Measurements from ENCODE around the gene MPRIP.

Gene MPRIP

DNA sequence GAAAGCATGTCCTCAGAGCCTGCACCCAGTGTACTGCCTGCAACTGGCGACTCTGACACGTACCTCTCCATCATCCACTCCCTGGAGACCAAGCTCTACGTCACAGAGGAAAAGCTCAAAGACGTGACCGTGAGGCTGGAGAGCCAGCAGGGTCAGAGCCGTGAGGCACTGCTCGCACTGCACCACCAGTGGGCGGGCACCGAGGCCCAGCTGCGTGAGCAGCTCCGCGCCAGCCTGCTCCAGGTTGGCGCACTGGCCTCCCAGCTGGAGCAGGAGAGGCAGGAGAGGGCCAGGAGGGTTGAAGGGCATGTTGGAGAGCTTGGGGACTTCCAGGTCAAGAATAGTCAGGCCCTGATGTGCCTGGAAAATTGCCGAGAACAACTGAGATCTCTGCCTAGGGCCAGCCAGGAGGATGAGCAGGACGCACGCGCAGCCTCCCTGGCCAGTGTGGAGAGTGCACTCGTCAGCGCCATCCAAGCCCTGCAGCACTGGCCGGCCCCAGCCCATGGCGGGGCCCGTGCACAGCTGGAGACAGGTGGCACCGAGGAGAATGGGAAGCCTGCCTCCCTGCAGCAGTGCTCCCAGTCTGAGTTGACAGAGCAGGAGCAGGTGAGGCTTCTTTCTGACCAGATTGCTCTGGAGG lies 123.5 kb downstream of the MPRIP start:
- H3K4me3 ChIP-seq (ENCODE audit: low read length): no peak overlapping the region
- H3K9ac ChIP-seq (ENCODE audit: low read depth, low read length): no peak overlapping the region
- no peaks in the 10 kb centered on the region for H3K27me3 ChIP-seq (ENCODE audit: insufficient read depth, low read length)
- H3K27ac ChIP-seq (ENCODE audit: low read length): no peak overlapping the region
- no peaks in the 10 kb centered on the region for H3K9me3 ChIP-seq (ENCODE audit: insufficient read depth, low read depth, low read length)
- no peaks in the 10 kb centered on the region for H3K4me1 ChIP-seq (ENCODE audit: insufficient read depth, low read length)
- peaks cover 66% of the 10 kb centered on the region for H3K36me3 ChIP-seq (ENCODE audit: insufficient read depth, low read depth, low read length)

DNA sequence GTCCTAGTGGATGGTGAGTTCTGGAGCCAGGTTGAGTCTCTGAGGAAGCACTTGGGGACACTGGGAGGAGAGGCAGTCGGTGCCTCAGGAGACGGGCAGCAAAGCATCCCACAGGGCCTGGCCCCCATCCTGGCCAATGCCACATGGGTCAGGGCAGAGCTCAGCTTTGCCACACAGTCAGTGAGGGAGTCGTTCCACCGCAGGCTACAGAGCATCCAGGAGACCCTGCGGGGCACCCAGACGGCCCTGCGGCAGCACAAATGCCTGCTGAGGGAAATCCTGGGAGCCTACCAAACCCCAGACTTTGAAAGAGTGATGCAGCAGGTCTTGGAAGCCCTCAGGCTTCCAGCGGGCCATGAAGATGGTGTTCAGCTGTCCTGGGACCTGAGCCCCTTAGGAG lies 124.2 kb downstream of the MPRIP start:
- Histone ChIP-seq H3K27me3 (ENCODE audit: insufficient read depth, low read length) (no peaks in the 10 kb centered on the region), H3K36me3 (ENCODE audit: insufficient read depth, low read depth, low read length) (peaks cover 60% of the 10 kb centered on the region)

DNA sequence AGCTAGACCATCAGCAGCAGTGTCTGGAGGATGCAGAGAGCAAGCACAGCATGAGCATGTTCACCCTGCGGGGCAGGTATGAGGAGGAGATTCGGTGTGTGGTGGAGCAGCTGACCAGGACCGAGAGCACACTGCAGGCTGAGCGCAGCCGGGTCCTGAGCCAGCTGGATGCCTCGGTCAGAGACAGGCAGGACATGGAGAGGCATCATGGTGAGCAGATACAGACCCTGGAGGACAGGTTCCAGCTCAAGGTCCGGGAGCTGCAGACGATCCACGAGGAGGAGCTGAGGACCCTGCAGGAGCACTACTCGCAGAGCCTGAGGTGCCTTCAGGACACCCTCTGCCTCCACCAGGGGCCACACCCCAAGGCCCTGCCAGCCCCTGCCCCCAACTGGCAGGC lies 125.1 kb downstream of the MPRIP start:
- no peak overlapping the region for H3K4me3 ChIP-seq (ENCODE audit: low read length)
- H3K9me3 ChIP-seq (ENCODE audit: insufficient read depth, low read depth, low read length): no peaks in the 10 kb centered on the region
- no peaks in the 10 kb centered on the region for H3K27me3 ChIP-seq (ENCODE audit: insufficient read depth, low read length)
- H3K27ac ChIP-seq (ENCODE audit: low read length): no peak overlapping the region
- H3K36me3 ChIP-seq (ENCODE audit: insufficient read depth, low read depth, low read length): peaks cover 53% of the 10 kb centered on the region
- H3K4me1 ChIP-seq (ENCODE audit: insufficient read depth, low read length): no peaks in the 10 kb centered on the region
- H3K9ac ChIP-seq (ENCODE audit: low read depth, low read length): no peak overlapping the region

More for the DNA sequence above, 124.2 kb downstream of the MPRIP start:
- H3K9ac ChIP-seq (ENCODE audit: low read depth, low read length): no peak overlapping the region
- no peaks in the 10 kb centered on the region for H3K4me1 ChIP-seq (ENCODE audit: insufficient read depth, low read length)
- no peak overlapping the region for H3K4me3 ChIP-seq (ENCODE audit: low read length)
- H3K27ac ChIP-seq (ENCODE audit: low read length): no peak overlapping the region
- no peaks in the 10 kb centered on the region for H3K9me3 ChIP-seq (ENCODE audit: insufficient read depth, low read depth, low read length)

DNA sequence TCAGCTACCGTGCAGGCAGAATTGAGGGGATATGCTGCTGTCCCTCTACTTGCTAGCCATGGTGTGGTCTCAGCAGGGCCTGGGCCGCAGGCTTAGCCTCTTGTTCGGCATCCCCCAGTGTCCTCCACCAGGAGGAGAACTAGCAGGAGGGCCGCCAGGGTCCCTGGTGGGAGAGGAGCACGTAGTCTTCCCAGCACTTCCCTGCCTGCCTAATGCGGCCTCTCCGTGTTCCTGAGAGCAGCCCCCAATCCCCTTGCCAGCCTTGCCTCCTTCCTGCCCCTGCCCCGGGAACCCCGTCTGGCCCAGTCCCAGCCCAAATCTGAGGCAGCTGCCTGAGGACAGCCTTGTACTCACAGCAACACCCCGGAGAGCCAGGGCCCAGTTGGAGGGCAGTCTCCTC lies 125.7 kb downstream of the MPRIP start:
- H3K9me3 ChIP-seq (ENCODE audit: insufficient read depth, low read depth, low read length): no peaks in the 10 kb centered on the region
- H3K27me3 ChIP-seq (ENCODE audit: insufficient read depth, low read length): no peaks in the 10 kb centered on the region
- H3K36me3 ChIP-seq (ENCODE audit: insufficient read depth, low read depth, low read length): peaks cover 51% of the 10 kb centered on the region
- H3K4me3 ChIP-seq (ENCODE audit: low read length): no peak overlapping the region
- no peak overlapping the region for H3K9ac ChIP-seq (ENCODE audit: low read depth, low read length)
- H3K4me1 ChIP-seq (ENCODE audit: insufficient read depth, low read length): no peaks in the 10 kb centered on the region
- no peak overlapping the region for H3K27ac ChIP-seq (ENCODE audit: low read length)

DNA sequence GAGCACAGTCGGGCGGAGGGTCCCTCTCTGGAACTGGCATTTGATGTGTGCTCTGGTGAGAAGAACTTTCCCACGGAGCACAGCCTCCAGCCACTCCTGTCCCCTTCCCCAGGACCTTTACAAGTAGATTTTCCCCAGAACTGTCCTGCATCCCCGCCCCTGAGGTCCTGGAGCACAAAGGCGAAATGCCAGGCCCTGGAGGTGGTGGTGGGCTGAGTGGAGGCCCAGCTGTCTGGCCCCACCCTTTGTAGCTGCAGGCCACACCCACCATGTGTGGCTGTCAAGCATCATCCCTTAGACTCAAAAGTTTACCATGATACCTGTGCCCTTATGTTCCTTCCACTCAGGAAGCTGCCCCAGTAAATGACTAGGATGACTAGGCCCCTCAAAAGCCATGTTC lies 126.1 kb downstream of the MPRIP start:
- Histone ChIP-seq H3K9ac (ENCODE audit: low read depth, low read length) (no peak overlapping the region), H3K27me3 (ENCODE audit: insufficient read depth, low read length) (no peaks in the 10 kb centered on the region), H3K4me3 (ENCODE audit: low read length) (no peak overlapping the region), H3K27ac (ENCODE audit: low read length) (no peak overlapping the region), H3K36me3 (ENCODE audit: insufficient read depth, low read depth, low read length) (peaks cover 53% of the 10 kb centered on the region), H3K4me1 (ENCODE audit: insufficient read depth, low read length) (no peaks in the 10 kb centered on the region), H3K9me3 (ENCODE audit: insufficient read depth, low read depth, low read length) (no peaks in the 10 kb centered on the region)

DNA sequence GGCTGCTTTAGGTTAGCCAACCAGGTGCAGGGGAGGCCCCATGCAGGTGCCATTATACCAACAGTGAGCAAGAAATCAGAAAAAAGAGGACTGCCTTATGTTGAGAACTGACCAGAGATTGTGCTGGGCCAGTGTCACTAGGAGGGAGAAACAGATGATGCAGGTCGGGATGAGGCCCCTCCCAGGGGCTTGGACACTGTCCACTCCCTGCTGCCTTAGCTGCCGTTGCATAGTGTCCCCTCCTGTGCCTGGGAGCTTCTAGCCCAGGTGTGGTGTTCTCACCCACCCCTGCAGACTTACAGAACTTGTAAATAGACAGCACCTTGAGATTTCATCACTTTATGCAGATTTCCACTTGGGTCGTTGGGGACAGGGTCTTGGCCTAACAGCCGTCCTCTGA lies 127.1 kb downstream of the MPRIP start:
- Histone ChIP-seq H3K4me3 (ENCODE audit: low read length) (no peak overlapping the region), H3K27me3 (ENCODE audit: insufficient read depth, low read length) (no peaks in the 10 kb centered on the region), H3K9me3 (ENCODE audit: insufficient read depth, low read depth, low read length) (no peaks in the 10 kb centered on the region), H3K27ac (ENCODE audit: low read length) (no peak overlapping the region), H3K9ac (ENCODE audit: low read depth, low read length) (no peak overlapping the region), H3K36me3 (ENCODE audit: insufficient read depth, low read depth, low read length) (peaks cover 51% of the 10 kb centered on the region), H3K4me1 (ENCODE audit: insufficient read depth, low read length) (no peaks in the 10 kb centered on the region)

DNA sequence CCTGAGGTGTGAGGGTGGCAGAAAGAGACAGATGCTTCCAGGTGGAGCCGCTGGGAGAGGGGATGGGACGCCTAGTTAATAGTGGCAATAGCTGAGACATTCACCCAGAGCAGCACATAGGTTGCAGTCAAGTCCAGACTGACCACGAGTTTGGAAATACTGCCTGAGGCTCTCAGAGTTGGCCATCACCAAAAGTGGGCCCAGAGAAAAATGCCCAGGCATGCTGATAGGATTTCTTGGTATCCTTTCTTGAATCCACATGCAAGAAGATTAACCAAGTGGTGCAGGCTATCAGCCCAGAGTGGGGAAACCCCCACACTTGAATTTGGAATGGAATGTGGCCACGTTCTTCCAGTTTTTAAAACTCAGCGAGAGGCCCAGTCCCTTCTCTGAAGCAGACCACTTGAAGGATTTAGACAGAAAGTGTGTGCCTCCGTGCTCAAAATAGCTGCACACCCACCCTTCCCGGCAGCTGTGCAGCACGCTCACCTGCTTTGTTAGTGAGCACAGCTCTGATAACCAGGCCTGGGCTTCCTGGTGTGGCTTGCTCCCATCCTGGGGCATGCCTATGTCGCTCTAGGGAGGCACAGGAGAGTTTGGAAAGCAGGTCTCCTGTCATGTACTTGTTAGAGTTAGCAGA lies 128.2 kb downstream of the MPRIP start:
- H3K36me3 ChIP-seq (ENCODE audit: insufficient read depth, low read depth, low read length): peaks cover 50% of the 10 kb centered on the region
- no peak overlapping the region; the same call in 1 of the 2 replicates for H3K9ac ChIP-seq (ENCODE audit: low read depth, low read length)

DNA sequence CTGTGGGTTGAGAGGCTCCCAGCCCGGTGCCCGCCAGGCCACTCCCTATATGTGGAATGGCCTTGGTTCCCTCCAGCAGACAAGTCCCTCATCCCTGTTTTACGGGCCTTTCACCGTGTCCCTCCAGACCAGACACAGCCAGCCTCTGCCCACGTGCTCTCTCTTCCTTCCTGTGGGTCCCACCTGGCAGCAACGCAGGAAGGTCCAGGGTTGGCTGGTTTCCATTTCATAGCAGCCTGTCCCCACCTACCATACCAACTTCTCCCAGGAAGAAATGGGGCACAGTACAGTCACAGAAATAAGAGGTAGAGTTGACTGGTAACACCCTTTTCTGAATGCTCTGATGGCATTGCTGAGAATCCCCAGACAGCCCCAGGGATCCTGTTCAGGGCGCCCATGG lies 128.9 kb downstream of the MPRIP start:
- Histone ChIP-seq H3K27me3 (ENCODE audit: insufficient read depth, low read length) (no peaks in the 10 kb centered on the region), H3K4me3 (ENCODE audit: low read length) (no peak overlapping the region), H3K9me3 (ENCODE audit: insufficient read depth, low read depth, low read length) (no peaks in the 10 kb centered on the region), H3K27ac (ENCODE audit: low read length) (no peak overlapping the region), H3K4me1 (ENCODE audit: insufficient read depth, low read length) (no peaks in the 10 kb centered on the region), H3K9ac (ENCODE audit: low read depth, low read length) (no peak overlapping the region), H3K36me3 (ENCODE audit: insufficient read depth, low read depth, low read length) (peaks cover 50% of the 10 kb centered on the region)

More for the DNA sequence above, 128.2 kb downstream of the MPRIP start:
- Histone ChIP-seq H3K27ac (ENCODE audit: low read length) (no peak overlapping the region), H3K4me3 (ENCODE audit: low read length) (no peak overlapping the region), H3K4me1 (ENCODE audit: insufficient read depth, low read length) (no peaks in the 10 kb centered on the region), H3K27me3 (ENCODE audit: insufficient read depth, low read length) (no peaks in the 10 kb centered on the region), H3K9me3 (ENCODE audit: insufficient read depth, low read depth, low read length) (no peaks in the 10 kb centered on the region)

DNA sequence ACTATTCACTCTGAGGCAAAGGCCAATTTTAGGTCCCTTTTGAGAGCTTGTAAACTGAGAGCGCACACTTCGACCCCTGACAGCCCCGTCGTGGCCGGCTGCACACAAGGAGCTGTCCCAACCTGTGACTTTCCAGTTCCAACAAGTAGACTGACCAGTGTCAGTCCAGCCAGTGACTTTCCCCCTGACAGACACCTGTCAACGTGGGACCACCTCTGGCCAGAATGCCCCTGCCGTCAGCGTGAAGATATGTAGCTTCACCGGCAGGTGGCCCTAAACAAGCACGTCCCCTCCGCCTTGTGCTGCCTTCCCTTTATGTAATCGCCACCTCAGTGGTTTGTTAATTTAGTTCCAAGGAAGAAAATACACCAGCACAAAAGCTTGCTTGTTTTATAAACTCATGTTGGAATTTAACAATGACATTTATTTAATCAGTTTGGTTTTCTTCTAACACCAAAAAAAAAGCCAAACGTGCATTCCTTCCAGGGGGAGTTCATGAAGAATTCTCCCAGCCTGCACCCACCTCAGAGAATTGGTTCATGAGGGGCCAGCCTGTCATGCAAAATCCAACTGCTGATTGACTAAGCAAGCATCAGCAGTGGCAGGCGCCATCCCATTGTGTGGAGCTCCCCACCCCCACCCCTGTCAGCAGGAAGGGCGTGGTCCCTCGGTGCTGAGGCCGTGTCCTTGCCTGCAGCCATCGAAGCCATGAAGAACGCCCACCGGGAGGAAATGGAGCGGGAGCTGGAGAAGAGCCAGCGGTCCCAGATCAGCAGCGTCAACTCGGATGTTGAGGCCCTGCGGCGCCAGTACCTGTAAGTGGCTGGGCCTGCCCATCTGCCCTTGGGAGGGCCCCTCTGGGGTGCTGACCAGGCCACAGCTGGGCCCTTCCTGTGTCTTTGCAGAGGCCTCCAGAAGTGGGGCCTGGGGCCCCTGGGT lies 130.0 kb downstream of the MPRIP start:
- peaks cover 50% of the 10 kb centered on the region for H3K36me3 ChIP-seq (ENCODE audit: insufficient read depth, low read depth, low read length)
- no peaks in the 10 kb centered on the region for H3K27me3 ChIP-seq (ENCODE audit: insufficient read depth, low read length)
- no peaks in the 10 kb centered on the region for H3K9me3 ChIP-seq (ENCODE audit: insufficient read depth, low read depth, low read length)
- no peak overlapping the region for H3K9ac ChIP-seq (ENCODE audit: low read depth, low read length)
- no peak overlapping the region for H3K4me3 ChIP-seq (ENCODE audit: low read length)
- no peaks in the 10 kb centered on the region for H3K4me1 ChIP-seq (ENCODE audit: insufficient read depth, low read length)
- H3K27ac ChIP-seq (ENCODE audit: low read length): no peak overlapping the region

DNA sequence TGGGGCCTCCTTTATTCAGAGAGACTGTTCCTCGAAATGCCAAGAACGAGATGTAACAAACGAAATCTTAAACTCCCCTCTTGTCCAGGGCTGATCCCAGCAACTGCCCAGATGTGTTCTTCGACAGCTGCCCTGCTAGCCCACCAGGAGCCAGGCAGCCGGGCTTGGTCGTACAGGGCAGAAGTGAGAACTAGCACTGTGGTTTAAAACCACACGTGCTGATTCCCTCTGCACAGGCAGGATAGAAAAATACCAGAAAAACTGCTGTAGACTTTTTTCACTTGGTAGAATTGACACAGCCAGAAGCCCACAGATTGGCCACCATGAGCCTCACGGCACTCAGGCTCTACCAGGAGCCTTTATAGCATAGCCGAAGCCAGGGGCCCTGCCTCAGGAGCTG lies 130.7 kb downstream of the MPRIP start:
- Histone ChIP-seq H3K36me3 (ENCODE audit: insufficient read depth, low read depth, low read length) (peaks cover 52% of the 10 kb centered on the region), H3K27me3 (ENCODE audit: insufficient read depth, low read length) (no peaks in the 10 kb centered on the region), H3K27ac (ENCODE audit: low read length) (no peak overlapping the region), H3K4me3 (ENCODE audit: low read length) (no peak overlapping the region), H3K9ac (ENCODE audit: low read depth, low read length) (no peak overlapping the region), H3K4me1 (ENCODE audit: insufficient read depth, low read length) (no peaks in the 10 kb centered on the region), H3K9me3 (ENCODE audit: insufficient read depth, low read depth, low read length) (no peaks in the 10 kb centered on the region)

DNA sequence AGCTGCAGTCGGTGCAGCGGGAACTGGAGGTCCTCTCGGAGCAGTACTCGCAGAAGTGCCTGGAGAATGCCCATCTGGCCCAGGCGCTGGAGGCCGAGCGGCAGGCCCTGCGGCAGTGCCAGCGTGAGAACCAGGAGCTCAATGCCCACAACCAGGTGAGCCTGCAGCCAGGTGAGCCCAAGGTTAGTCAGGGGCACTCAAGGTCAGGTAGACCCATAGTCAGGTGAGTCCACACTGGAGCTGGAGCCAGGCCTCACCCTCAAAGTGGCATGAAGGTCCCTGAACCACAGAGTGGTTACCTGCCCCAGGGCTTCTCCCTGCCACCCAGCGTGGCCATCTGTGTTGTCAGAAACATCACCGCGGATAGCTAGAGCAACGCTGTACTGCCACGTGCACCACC lies 131.7 kb downstream of the MPRIP start:
- H3K27ac ChIP-seq (ENCODE audit: low read length): no peak overlapping the region
- H3K36me3 ChIP-seq (ENCODE audit: insufficient read depth, low read depth, low read length): peaks cover 58% of the 10 kb centered on the region
- H3K9ac ChIP-seq (ENCODE audit: low read depth, low read length): no peak overlapping the region
- no peaks in the 10 kb centered on the region for H3K4me1 ChIP-seq (ENCODE audit: insufficient read depth, low read length)
- H3K9me3 ChIP-seq (ENCODE audit: insufficient read depth, low read depth, low read length): no peaks in the 10 kb centered on the region
- H3K4me3 ChIP-seq (ENCODE audit: low read length): no peak overlapping the region
- no peaks in the 10 kb centered on the region for H3K27me3 ChIP-seq (ENCODE audit: insufficient read depth, low read length)
